Kidney glomerular epithelial cell (primary cell): ENCODE results near the gene CD44.

ENCODE experiments used
- DNase-seq: peaks from one replicate; lab custom pipeline; 2025; lab: John Stamatoyannopoulos, UW

Gene CD44

GRCh38 chr11:35112056-35112845, 26.7 kb upstream of the CD44 start:
- no peak for DNase-seq

DNA sequence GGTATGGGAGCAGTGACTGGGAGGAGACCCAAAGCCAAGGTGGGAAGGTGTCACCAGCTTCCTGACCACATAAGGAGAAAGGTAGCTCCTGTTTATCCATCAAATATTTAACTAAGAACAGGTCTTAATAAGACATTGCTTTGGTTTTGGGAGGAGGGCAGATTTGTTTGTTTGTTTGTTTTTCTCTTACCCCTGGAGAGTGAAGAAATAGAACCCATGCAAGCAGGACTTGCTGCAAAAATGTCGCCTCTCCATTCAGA, 26.2 kb upstream of the CD44 start:
- no peak for DNase-seq

GRCh38 chr11:35114906-35115687, 23.9 kb upstream of the CD44 start:
- no peak for DNase-seq

DNA sequence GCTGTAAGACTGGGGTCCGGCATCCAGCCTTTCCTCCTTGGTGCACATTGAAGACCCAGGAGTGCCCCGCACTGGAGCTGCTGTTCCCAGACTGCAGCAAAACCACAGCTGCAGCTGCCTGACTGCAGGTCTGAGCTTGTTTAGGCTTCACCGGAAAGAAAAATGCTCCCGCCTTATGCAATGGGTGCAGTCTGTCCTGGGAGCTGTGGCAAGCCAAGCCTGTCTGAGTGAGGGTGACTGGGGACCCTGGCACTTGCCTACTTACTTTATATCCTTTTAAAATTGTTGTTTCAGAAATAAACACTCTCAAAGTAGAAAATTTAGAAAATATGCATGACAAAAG, 23.3 kb upstream of the CD44 start:
- no peak for DNase-seq

DNA sequence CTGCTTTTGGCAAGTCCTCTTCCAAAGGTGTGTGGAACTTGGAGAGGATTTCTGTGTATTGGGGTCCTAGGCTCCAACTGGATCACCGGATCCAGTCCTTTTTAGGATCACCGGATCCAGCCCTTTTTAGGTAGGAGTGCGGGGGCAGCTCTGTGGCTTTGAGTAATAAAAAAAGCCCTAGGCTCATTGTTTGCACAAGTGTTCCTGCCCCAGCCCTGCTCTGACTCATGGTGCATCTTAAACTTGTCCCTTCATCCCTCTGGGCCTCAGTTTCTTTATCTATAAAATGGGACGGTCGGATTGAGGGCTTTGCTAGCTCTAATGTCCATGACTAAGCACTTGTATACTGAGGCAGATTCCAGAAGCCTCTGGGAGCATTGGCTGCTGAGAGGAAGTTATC, 22.7 kb upstream of the CD44 start:
- no peak for DNase-seq

GRCh38 chr11:35116762-35117640, 22.0 kb upstream of the CD44 start:
- no peak for DNase-seq

GRCh38 chr11:35118906-35119305, 20.1 kb upstream of the CD44 start:
- DNase-seq, result no peak

- DNase-seq, result no peak
These were observed 17.6 kb upstream of the CD44 start for GRCh38 chr11:35121326-35121865.

- DNase-seq, result no peak
These were observed 16.7 kb upstream of the CD44 start for GRCh38 chr11:35122308-35122707.

GRCh38 chr11:35126000-35126878, 12.7 kb upstream of the CD44 start:
- no peak for DNase-seq

- DNase-seq, result no peak
These were observed 11.9 kb upstream of the CD44 start for GRCh38 chr11:35126879-35127581.

DNA sequence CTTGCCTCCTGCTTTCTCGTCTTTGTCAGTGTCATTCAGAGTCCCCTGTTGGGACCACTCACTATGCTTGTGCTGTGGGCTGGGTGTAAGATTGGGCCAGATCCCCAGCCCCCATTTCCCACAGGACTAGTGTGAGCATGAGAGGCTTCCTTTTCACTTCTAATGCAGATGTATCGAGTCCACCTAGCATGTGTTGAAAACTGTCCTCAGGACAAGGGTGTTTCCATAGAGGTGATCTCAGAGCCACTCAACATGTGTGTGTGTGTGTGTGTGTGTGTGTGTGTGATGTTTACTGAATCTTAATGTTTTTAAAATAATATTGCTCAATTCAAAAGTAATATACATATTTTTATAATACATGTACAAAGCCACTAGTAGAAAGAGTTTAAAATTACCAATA, 11.4 kb upstream of the CD44 start:
- DNase-seq, result no peak

GRCh38 chr11:35131094-35131493, 7.9 kb upstream of the CD44 start:
- no peak for DNase-seq

- DNase-seq, result no peak
These were observed 7.1 kb upstream of the CD44 start for GRCh38 chr11:35131886-35132285.

- no peak for DNase-seq
These were observed 5.3 kb upstream of the CD44 start for GRCh38 chr11:35133656-35134055.

GRCh38 chr11:35134403-35135148, 4.4 kb upstream of the CD44 start:
- DNase-seq, result no peak

DNA sequence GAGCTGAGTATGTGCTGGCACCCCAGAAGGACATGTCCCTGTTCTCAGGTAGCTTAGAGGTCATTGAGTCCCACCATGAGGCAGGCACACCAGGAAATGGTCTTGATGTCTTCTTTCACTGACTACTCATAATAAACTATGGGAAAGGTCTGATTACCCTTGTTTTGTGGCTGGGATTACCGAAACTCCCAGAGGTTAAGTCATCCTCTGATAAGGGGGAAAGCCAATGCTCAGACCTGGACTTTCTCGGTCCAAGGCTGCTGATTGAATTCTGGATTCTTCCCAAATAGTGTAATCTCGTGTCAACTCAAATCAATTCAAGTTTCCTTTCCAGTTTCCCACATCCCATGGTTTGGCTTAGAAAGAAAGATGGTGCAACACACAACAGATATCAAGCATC, 3.7 kb upstream of the CD44 start:
- DNase-seq, result no peak

GRCh38 chr11:35136311-35136710, 2.7 kb upstream of the CD44 start:
- DNase-seq, result no peak

GRCh38 chr11:35138058-35138457, 913 bp upstream of the CD44 start:
- no peak for DNase-seq

DNA sequence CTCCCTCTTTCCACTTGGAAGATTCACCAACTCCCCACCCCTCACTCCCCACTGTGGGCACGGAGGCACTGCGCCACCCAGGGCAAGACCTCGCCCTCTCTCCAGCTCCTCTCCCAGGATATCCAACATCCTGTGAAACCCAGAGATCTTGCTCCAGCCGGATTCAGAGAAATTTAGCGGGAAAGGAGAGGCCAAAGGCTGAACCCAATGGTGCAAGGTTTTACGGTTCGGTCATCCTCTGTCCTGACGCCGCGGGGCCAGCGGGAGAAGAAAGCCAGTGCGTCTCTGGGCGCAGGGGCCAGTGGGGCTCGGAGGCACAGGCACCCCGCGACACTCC, 397 bp upstream of the CD44 start:
- DNase-seq, result no peak
